NCI-H226 (cell line): ENCODE results near the gene PELO.
"Not testable (repeated sequence)": the region's sequence is repeated elsewhere in the genome, so short reads cannot be mapped to it uniquely, and the experiment has no call there.

Source experiments
- DNase-seq: peaks from one replicate; pipeline ENCODE4 v3.0.0-alpha.2; 2015

Gene PELO

DNA sequence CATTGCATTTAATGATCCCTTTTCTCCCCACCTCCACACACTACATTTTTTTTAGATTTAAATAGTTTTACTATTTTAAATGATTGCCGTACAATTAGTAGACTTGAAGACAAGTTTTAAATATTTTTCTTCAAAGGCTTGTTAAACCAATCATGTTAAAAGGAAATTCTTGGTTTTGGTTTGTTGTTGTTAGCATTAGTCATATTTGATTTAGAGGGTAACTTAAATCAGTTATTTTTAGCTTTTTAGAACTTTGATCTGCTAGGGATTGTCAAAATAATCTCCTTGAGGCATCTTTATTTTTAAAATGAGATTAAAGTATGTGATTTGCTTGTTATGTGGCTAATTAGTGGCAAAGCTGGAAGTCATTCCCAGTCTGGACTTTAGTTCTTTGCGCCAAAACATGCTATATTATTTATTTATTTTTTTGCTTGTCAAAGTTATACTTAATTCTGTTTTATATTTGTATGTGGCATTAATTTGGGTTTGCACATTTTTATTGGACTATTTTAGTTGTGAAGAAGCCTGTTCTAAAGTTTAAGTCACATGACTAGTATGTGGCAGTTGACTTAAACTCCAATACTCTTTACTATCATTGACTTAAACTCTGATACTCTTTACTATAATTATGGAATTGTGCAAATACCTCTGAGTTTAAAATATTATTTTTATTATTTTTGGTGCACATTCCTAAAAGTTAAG, 14.7 kb downstream of the PELO start:
- DNase-seq, result no peak

DNA sequence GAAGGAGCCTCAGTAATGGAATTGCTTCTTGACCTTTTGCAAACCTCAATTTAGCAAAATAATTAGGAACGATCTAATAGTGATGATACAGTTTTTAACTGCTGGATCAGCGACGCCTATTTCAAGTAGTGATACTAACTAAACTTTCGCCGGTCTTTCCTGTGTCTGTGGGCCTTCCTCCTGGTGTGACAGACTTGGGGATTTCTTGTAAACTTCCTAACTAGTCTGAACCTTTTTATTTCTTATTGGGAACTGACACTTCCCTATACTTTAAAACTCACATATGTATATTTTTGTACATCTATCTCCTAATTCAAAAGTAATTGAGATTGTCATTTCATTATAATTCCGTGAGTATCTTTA, 15.2 kb downstream of the PELO start:
- DNase-seq, result no peak

DNA sequence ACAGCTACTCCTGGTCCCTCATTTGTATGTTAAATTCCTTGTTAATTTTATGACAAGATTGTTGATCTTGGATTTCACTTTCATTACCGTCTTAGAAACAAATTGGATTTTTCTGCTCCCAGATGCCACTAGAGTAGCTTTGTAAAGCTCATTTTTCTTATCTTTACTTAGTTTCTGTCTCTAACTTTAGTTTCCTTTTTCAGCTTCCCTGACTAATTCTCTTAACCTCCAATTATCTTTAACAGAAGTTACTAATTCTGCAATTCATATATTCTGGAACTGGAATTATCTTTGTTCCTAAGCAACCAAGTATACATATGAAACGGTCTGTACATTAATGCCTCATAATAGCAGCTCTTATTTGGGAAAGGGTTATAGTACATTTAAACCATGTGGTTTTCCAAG, 16.7 kb downstream of the PELO start:
- no peak for DNase-seq

DNA sequence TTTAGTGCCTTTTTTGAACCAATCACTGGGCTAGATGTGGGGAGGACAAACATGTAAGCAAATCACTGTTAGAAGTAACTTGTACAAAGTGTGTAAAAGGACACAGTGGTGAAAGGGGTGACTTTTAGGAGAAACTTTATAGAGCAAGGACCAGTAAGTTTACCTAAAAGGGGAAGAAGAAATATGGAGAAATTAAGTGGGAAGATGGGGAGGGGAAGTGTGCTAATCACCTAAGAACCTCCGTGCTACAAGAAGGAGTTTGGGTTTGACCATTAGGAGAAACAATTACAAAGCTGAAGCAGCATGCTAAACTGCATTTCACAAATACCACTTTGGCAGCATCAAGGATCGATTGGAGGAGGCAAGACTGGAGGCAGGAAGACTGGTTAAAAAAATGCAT, 17.3 kb downstream of the PELO start:
- no peak for DNase-seq

DNA sequence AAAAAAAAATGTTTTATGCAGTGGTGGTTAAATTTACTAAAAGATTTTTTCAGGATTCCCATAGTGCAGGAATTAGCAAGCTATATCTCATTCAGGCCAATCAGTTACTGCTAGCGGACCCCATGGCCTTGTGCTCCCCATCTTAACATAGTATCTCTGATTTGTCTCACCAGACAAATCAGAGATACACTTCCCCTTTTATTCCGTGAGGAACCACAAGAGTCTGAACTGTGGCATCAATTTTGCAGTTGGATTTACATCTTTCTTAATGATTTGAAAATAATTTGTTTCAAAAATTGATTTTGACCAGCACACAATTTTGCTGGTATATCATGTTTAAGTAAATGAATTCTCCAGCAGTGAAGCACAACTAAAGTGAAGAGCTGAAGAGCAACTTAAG, 17.9 kb downstream of the PELO start:
- DNase-seq, result no peak

DNA sequence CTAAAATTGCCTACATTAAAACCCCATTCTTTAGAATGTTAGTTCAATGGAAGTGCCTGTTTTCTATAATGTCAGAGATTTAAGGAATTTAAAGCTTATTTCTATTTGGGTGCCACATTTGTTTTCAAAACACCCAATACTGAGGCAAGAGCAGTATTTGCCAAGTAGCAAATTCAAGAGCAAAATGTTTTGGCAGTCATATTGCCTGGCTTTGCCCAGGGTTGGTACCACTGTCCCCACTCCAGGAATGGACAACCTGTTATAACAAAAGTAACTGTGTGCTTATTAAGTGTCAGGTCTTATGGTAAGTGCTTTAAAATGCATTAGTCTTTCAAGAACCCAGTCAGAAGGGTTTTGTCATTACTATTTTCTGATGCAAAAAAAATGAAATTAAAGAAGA, 19.3 kb downstream of the PELO start:
- no peak for DNase-seq

DNA sequence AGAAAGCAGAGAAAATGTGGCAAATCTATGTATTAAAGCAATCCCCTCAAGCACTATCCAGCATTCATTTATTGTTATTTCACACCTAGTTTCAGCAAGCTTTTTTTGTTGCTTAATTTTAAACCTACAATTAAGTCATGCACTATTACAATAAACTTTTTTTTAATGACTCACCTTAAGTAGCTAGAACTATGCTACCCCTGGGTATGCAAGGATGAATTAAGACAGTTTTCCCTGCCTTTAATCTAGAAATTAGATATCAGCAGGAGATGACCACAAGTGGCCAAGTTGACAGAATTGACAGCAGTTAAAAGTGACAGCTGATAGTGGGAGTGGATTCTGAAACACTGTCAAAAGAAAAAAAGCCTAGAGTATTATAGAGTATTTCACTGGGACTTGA, 20.0 kb downstream of the PELO start:
- no peak for DNase-seq

DNA sequence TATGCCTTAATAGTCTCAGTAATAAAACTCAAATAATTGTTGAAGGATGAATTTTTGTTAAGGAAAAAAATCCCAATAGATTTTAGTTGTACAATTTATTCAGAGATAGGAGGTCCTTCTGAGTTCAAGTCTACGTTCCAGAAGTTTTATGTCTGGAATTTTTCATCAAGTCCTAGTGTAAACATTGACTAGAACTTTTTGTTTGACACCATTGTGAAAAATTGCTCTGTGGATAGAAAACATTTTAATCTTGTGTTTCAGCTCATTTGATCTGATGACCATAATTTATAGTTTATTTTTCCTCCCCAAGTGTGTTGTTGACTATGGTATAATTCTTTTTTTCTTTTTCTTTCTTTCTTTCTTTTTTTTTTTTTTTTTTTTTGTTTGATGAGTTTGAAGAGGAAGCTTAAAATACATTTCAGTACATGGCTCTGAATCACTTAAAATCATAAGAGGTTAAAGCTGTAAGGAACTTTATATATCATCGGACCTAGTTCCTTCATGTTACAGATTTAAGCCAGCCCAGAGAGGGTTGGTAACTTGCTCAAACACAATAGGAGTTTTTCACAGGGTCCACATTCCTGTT, 20.7 kb downstream of the PELO start:
- DNase-seq, result no peak

DNA sequence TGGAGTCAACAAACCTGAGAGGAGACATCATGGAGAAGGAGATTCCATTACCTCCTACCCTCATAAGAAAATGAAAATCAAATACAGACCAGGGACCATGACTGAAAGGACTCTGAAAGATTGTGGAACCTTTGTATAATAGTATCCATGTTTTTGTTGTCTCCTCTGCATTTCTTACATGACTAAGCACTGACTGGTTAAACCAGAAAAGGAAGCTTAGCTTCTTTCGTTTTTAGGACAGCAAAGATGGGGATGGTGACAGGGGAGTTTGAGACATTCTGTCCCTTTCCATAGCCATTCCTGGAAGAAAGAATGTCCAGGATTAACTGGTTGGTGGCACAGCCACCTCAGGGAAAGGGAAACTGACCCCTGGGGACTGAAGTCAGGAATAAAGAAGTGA, 22.2 kb downstream of the PELO start:
- no peak for DNase-seq

DNA sequence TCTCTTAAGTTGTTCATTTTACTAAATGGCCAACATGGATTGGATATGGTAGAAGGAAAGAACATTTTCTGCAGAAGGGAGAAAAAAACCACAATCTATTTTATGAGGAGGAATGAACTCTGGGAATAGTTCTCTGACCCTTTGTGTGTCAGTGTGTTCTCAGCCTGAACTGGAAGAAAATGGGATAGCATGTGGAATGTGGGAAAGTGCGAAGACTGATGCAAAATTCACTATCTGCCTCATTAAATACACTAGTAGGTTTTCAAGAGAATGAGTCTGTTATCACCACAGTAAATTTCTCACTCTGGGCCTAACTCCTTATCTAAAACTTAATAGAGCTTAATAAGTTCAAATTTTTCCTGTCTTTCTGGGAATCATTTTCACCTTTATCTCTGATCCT, 22.7 kb downstream of the PELO start:
- DNase-seq, result no peak

DNA sequence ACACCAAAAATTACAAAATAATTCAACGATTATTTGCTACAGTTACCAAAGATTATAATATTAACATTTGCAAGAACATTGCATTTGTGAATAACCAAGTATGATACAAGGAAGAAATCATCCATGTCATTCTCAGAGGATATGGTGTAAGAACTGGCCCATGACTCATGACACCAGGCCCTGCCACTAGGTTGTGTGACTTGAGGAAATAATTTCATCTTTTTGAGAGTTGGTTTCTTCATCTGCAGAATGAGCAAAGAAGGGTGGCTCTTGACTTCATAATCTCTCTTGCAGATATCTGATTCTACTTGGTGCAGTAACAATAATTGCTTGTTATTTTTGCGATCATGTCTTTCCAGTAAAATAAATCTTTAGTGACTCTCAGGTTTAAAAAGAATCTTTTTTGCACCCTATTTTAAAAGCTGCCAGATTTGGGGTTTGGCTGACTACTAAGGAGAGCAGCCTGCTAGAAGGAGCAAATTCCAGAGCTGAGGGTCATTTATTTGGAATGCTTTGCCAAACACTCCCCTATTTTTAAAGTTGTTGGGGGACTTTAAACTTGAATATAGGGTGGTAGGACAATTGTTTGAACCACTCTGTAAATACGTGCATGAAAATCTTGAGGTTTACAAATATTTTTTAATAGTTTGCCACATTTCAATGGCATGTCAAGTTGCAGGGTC, 23.5 kb downstream of the PELO start:
- DNase-seq, result no peak

DNA sequence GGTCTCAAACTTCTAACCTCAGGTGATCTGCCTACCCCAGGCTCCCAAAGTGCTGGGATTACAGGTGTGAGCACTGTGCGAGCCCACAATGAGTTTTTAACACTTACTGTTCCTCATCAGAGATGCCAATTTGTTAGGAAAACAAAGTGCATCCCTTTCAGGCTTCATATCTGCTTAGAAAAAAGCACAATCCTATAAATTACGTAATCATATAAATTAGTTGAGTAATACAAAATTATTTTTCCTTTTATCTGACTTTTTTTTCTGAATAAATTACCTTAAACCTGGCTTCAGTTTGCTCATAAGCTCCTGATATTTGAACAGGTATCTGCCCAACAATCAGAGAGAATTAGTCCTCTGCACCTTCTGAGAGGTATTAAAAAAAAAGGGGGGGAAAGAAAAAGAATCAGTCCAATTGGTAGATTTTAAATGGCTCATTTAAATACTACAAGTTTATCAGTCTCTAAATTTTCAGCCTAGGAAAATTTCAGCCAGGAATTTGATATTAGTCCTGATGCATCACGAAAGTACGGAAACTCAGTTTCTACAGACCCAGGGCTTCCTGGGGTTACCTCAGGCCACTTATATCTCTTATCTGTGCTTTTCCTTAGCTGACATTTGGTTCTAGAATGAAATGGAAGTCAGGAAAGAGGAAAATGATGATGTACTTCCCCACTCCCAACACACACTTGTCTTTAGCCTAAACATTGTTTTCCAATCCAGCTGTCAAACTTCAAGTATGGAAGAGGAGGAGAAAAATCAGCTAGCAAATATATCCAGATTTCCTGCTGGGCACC, 26.8 kb downstream of the PELO start:
- DNase-seq, result no peak

DNA sequence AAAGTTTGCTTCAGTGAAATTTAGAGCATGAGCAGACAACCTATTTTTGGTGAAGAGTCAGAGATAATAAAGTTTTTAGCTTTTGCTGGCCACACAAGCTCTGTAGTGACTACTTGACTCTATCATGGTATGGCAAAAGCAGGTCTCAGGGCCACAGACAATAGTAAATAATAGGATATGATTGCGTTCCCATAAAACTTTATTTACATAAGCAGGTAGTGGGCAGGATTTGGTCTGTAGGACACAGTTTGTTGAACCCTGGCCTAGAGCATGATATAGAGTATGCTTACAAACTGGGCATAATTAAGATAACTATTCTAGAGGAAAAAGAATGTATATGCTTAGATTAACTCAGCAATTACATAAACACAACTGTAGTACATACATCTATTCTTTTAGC, 30.1 kb downstream of the PELO start:
- no peak for DNase-seq

DNA sequence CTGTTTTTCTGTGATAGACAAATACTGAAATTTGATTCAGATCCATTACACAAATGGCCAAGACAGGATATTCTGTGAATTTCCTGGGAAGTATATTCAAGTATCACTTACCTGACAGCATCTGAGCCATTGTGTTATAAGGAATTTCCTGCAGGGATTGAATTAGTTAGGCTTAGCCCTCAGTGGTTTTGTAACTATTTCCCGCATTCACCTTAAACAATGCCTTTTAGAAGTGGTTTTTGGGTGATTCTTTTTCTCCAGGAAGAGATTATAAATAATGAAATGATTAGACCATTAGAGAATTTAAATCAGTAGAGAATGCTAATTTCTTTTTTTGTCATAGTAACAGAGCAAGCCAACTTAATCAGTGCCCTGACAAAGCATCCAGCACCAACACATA, 30.6 kb downstream of the PELO start:
- DNase-seq, result no peak

DNA sequence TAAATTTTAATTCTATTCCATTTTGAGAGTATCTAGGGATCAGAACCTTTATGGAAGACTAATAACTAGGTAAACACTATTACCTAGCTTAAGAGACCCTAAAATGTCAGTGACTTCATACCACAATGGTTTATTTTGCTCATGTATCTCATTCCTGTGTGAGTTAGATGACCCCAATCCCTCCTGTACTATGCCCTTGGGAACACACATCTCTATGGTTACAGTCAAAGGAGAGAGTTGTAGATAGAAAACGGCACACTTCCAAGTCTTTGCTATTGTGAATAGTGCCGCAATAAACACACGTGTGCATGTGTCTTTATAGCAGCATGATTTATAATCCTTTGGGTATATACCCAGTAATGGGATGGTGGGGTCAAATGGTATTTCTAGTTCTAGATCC, 31.1 kb downstream of the PELO start:
- DNase-seq, result not testable (repeated sequence)

DNA sequence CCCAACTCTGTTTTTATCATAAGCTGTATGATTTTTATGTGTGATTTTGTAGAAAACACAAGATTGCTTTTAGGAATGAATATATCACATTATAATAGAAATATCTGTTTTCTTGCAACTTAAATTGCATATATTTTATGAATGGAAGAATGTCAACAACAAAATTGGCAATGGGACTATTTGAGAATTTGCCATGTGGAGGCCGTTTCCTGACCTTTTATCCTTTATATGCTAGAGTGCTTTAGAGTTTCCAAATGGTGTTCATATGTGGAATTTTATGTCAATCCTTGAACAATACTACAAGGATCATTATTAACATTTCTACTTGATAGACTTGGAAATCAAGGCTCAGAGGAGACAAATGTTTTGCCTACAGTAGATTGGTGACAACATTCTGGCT, 34.2 kb downstream of the PELO start:
- DNase-seq, result no peak

DNA sequence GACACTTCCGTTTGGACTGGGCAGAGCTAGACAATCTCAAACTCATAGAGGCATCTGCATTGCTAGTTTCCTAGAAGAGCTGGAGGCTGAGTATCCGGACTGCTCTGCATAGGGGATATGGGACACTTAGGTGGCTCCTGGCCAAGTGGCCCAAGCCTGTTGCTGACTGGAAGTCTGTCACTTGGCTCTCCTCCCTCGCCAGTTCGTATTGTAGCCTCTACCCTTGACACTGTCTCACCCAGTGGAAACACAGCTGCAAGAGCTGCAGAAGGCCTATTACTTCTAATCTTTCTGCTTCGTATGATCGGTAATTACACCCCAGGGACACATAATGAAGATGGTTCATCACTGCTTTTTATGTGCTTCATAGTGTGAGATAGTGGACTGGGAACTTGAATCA, 34.7 kb downstream of the PELO start:
- DNase-seq, result no peak

DNA sequence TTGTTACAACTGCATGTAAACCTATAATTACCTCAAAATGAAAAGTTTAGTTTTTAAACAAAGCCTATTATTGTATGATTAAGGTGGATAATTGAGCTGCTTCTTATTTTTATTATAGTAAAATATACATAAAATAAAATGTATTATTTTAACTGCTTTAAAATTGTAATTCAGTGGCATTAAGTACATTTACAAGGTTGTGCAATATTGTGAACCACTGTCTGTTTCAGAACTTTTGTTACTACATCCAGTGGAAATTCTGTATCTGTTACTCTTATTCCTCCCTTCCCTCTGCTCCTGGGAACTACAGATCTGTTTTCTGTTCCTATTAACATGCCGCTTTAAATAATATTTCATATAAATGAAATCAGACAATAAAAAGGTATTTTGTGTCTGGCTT, 37.1 kb downstream of the PELO start:
- no peak for DNase-seq

DNA sequence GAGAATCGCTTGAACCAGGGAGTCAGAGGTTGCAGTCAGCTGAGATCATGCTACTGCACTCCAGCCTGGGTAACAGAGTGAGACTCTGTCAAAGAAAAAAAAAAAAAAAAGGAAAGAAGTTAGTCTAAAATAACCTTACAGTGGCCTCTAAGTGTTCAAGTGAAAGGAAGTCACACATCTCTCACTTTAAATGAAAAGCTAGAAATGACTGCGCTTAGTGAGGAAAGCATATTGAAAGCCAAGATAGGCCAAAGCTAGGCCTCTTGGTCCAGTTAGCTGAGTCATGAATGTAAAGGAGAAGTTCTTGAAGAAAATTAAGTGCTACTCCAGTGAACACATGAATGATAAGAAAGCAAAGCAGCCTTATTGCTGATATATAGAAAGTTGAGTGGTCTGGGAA, 38.1 kb downstream of the PELO start:
- DNase-seq, result no peak

DNA sequence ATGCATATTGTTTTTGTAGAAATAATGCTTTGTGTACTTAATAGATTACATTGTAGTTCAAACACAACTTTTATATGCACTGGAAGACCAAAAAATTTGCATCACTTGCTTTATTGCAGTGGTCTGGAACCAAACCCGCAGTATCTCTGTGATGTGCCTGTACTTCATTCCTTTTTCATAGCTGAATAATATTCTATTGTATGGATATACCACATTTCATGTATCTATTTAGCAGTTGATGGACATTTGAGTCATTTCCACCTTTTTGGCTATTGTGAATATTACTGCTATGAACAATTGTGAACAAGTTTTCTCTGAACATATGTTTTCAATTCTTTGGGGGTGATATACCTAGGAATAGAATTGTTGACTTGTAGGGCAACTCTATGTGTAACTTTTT, 40.1 kb downstream of the PELO start:
- DNase-seq, result no peak

DNA sequence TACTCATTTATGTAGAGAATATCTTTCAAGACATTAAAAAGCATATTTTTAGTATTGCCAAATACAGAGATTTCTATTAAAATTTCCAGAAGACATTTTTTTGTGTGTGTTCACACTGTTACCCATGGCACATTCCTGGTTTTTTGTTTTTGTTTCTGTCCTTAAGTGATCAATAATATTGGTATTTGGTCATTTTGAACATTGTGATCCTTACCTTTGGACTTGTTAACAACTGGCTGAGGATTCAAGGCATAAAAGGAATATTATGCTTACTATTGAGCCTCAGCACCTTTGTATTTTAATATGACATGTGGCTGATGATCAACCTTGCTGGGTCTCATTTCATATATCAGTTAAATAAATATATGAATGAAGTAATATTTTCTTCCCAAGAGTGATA, 41.9 kb downstream of the PELO start:
- DNase-seq, result no peak

DNA sequence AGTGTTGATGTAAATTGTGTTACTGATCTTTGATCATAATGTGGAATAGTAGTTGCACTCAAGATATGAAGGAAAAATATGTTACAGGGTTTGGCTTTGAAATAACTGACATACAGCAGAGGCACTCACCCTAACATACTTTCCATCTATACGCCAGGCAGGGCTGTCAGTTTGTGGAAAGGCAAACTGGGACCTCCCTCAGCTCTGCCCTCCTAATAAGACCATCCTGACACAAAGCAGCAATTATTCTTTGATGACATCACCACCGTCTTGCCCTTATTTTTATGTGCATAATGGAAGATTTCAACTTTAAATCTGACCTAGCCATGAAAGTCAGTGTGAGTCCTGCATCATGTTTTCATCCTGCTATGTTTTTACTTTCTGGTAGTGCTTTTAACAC, 42.9 kb downstream of the PELO start:
- no peak for DNase-seq

DNA sequence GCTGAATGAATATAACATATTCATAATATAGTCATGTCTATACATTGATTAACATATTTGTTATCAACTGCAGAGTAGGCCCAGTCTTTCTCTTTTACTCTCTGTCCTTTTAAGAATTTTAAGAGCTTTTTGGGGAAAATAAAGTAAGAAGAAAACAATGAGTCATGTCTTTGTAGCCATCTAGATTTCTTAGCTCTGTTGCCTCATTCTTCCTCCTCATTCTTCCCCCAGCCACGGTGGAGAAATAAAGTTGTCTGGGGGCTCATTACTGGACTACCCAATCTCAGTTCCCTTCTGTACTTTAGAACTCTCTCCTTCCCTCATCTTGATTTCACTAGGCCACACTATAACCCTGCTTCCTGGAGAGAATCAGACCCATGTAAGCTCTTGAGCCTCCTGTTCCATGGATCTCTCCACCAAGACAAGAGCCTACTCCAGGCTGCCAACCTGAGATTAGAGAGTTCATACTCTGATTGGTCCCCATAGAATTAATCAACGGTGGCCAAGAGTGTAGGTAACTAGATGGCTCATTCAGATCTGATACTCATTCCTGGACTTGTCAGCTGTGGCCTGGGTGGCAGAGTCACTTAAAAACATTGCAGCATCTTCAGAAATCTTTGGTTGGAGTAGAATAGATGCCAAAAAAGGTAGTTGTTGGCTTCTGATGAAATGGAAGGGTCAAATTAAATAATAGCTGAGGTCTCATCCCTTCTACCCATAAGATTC, 44.2 kb downstream of the PELO start:
- no peak for DNase-seq
